A549 (cell line): Measurements from ENCODE around the gene GRHL1. TPM values are rescaled to one million over a fixed set of nuclear protein-coding genes. Genes with fewer than 3 reads are reported as not detected.

Experiments
- ATAC-seq, 2 experiments: fragments of 200-7000 bp in 1 of 2; fragments of >200 bp in 1 of 2; cut with Nextera tagmentation in 1 of 2; cut with Tn5 transposase in 1 of 2; 3 replicates each; pipeline versions ENCODE4 v1.8.0 to v1.9.1; 2018 to 2020; ENCODE audit warnings: mild to moderate bottlenecking in 1 of 2, moderate library complexity in 1 of 2
- CTCF ChIA-PET: fragments of 300-600 bp; sonication (Branson Sonifier 250); formaldehyde crosslinking; extraction: SDS; loops from one replicate; lab custom pipeline; 2021; ENCODE audit warnings: antibody characterized with exemption, inconsistent platforms; lab: Yijun Ruan, JAX
- POLR2A ChIA-PET: fragments of 350-600 bp; formaldehyde crosslinking; extraction: SDS; loops from one replicate; lab custom pipeline; 2021; ENCODE audit warnings: antibody characterized with exemption, inconsistent platforms; lab: Yijun Ruan, JAX
- DNase-seq, 2 experiments: peaks; one replicate each; pipeline versions ENCODE4 v3.0.0 to v3.0.0-alpha.2; 2011 to 2016; ENCODE audit warnings: low read depth in 1 of 2, low spot score in 1 of 2
- FAIRE-seq: peaks from 2 replicates; lab custom pipeline; 2011; peaks lifted over from hg19 to GRCh38; lab: Jason Lieb, UNC
- H3K27ac ChIP-seq, 2 experiments: fragments of >200 bp; sonication (Bioruptor Twin); formaldehyde crosslinking; 3 replicates each; pipeline ENCODE4 v1.5.1; 2016 to 2017
- H3K4me1 ChIP-seq: fragments of >200 bp; sonication (Bioruptor Twin); formaldehyde crosslinking; 3 replicates; pipeline ENCODE4 v1.6.1; 2016
- H3K4me2 ChIP-seq: fragments of >200 bp; sonication (Bioruptor Twin); formaldehyde crosslinking; 3 replicates; pipeline ENCODE4 v1.6.1; 2016
- H3K4me3 ChIP-seq: fragments of >200 bp; sonication (Bioruptor Twin); formaldehyde crosslinking; 3 replicates; pipeline ENCODE4 v1.5.1; 2016
- H3K9me3 ChIP-seq: fragments of >200 bp; sonication (Bioruptor Twin); formaldehyde crosslinking; 3 replicates; pipeline ENCODE4 v1.6.1; 2016
- CBX2 ChIP-seq: fragments of 200-600 bp; sonication (generic); IDR thresholded peaks from 2 replicates; pipeline ENCODE4 v1.6.1; 2016; ENCODE audit warnings: low read depth, mild to moderate bottlenecking, borderline replicate concordance
- EHMT2 ChIP-seq: fragments of 200-600 bp; sonication (generic); IDR thresholded peaks from 2 replicates; pipeline ENCODE4 v1.6.1; 2016; ENCODE audit warnings: antibody characterized with exemption, low read depth, mild to moderate bottlenecking, moderate library complexity
- EP300 ChIP-seq, 2 experiments: fragments of >200 bp; sonication (Bioruptor Twin); formaldehyde crosslinking; IDR thresholded peaks; 2 replicates in 1 of 2; 3 replicates in 1 of 2; pipeline ENCODE4 v1.6.1; 2016 to 2017
- FOSB ChIP-seq: fragments of 250-450 bp; sonication (Bioruptor Pico); IDR thresholded peaks from 2 replicates; pipeline ENCODE4 v1.5.0; 2020; ENCODE audit warnings: mild to moderate bottlenecking, moderate library complexity
- FOSL2 ChIP-seq, 2 experiments: fragments of 450-650 bp in 1 of 2; fragments of >200 bp in 1 of 2; sonication (Bioruptor Twin) in 1 of 2; formaldehyde crosslinking; IDR thresholded peaks; 2 replicates each; pipeline versions ENCODE4 v1.5.0 to v1.6.1; 2016 to 2020; ENCODE audit warnings: mild to moderate bottlenecking in 1 of 2, moderate library complexity in 1 of 2
- GATA3 ChIP-seq: IDR thresholded peaks from 2 replicates; pipeline ENCODE4 v1.6.1; 2012; ENCODE audit warnings: borderline replicate concordance
- HDAC2 ChIP-seq: fragments of 200-600 bp; sonication (generic); IDR thresholded peaks from 2 replicates; pipeline ENCODE4 v1.6.1; 2016
- HES2 ChIP-seq: fragments of >200 bp; sonication (Bioruptor Twin); formaldehyde crosslinking; IDR thresholded peaks from 2 replicates; pipeline ENCODE4 v1.6.1; 2016
- HEYL ChIP-seq: fragments of 250-450 bp; sonication (Bioruptor Pico); IDR thresholded peaks from 2 replicates; pipeline ENCODE4 v1.8.0; 2021; ENCODE audit warnings: mild to moderate bottlenecking, moderate library complexity
- HOXB13 ChIP-seq: fragments of 250-450 bp; sonication (Bioruptor Pico); IDR thresholded peaks from 2 replicates; pipeline ENCODE4 v1.5.0; 2020; ENCODE audit warnings: low read depth, mild to moderate bottlenecking, moderate library complexity
- JUN ChIP-seq, 2 experiments: fragments of >200 bp; sonication (Bioruptor Twin); formaldehyde crosslinking; IDR thresholded peaks; 2 replicates in 1 of 2; 3 replicates in 1 of 2; pipeline ENCODE4 v1.6.1; 2016 to 2017
- KDM5A ChIP-seq: fragments of 200-600 bp; sonication (generic); IDR thresholded peaks from 2 replicates; pipeline ENCODE4 v1.6.1; 2016; ENCODE audit warnings: antibody characterized with exemption, mild to moderate bottlenecking
- MAZ ChIP-seq: fragments of 150-350 bp; IDR thresholded peaks from 2 replicates; pipeline ENCODE4 v1.6.1; 2014; ENCODE audit warnings: antibody characterized with exemption, low read depth, low read length, borderline replicate concordance
- NPAS2 ChIP-seq: fragments of 250-450 bp; sonication (Bioruptor Pico); IDR thresholded peaks from 2 replicates; pipeline ENCODE4 v1.8.0; 2022; ENCODE audit warnings: mild to moderate bottlenecking, moderate library complexity, borderline replicate concordance
- PHF8 ChIP-seq: fragments of 200-600 bp; sonication (generic); IDR thresholded peaks from 2 replicates; pipeline ENCODE4 v1.6.1; 2016; ENCODE audit warnings: low read depth, mild to moderate bottlenecking, antibody characterized with exemption, moderate library complexity, borderline replicate concordance
- POLR2AphosphoS2 ChIP-seq: conservative IDR thresholded peaks from 2 replicates; pipeline ENCODE4 v1.6.1; 2012; ENCODE audit warnings: low read length, improper control_type of control experiment, inconsistent platforms
- RFX5 ChIP-seq: fragments of 450-650 bp; IDR thresholded peaks from 2 replicates; pipeline ENCODE4 v1.7.1; 2014; ENCODE audit warnings: antibody characterized with exemption, mild to moderate bottlenecking, moderate library complexity
- RNF2 ChIP-seq: fragments of 200-600 bp; sonication (generic); IDR thresholded peaks from 2 replicates; pipeline ENCODE4 v1.6.1; 2016; ENCODE audit warnings: low read depth, mild to moderate bottlenecking, antibody characterized with exemption, moderate library complexity, borderline replicate concordance
- SMC3 ChIP-seq: fragments of >200 bp; sonication (Bioruptor Twin); formaldehyde crosslinking; IDR thresholded peaks from 3 replicates; pipeline ENCODE4 v1.6.1; 2018; ENCODE audit warnings: inconsistent platforms
- SREBF2 ChIP-seq: fragments of 450-650 bp; IDR thresholded peaks from 2 replicates; pipeline ENCODE4 v1.6.1; 2014; ENCODE audit warnings: mild to moderate bottlenecking, moderate library complexity
- TFCP2L1 ChIP-seq: fragments of 250-450 bp; sonication (Bioruptor Pico); IDR thresholded peaks from 2 replicates; pipeline ENCODE4 v1.5.0; 2021; ENCODE audit warnings: mild to moderate bottlenecking
- TP53 ChIP-seq: fragments of 250-450 bp; sonication (Bioruptor Pico); IDR thresholded peaks from 2 replicates; pipeline ENCODE4 v1.5.0; 2021; ENCODE audit warnings: mild to moderate bottlenecking, moderate library complexity
- ZC3H11A ChIP-seq: fragments of 450-650 bp; IDR thresholded peaks from 2 replicates; pipeline ENCODE4 v1.6.1; 2014; ENCODE audit warnings: antibody characterized with exemption, mild to moderate bottlenecking
- ZSCAN20 ChIP-seq: fragments of 250-450 bp; sonication (Bioruptor Pico); IDR thresholded peaks from 2 replicates; pipeline ENCODE4 v1.8.0; 2022; ENCODE audit warnings: mild to moderate bottlenecking, moderate library complexity
- WGBS: methylation state at CpG from one replicate; pipeline ENCODE4 v1.1.6; 2017; ENCODE audit errors: missing lambda C conversion rate; 5-methylcytosine and 5-hydroxymethylcytosine counted together
- polyA plus RNA-seq, 4 experiments: library from polyadenylated mRNA; depleted of rRNA in 3 of 4; stranded (reverse); fragments of >200 nt; fragmentation: RNase III in 1 of 4; extraction: RNeasy Plus Mini Kit Qiagen cat#74134 plus additional on column Dnase treatment in 1 of 4; gene quantifications; 2 replicates in 3 of 4; 3 replicates in 1 of 4; pipeline ENCODE4 v1.2.3, GENCODE V29; 2011 to 2017
- TF ChIP-seq, protein P1 (sequence below): IDR thresholded peaks from 2 replicates; pipeline ENCODE4 v1.6.1; 2012
- TF ChIP-seq, protein P2 (sequence below): IDR thresholded peaks from 2 replicates; pipeline ENCODE4 v1.6.1; 2012; ENCODE audit warnings: low read depth, borderline replicate concordance
- TF ChIP-seq, protein P3 (sequence below): fragments of 200-600 bp; sonication (generic); IDR thresholded peaks from 2 replicates; pipeline ENCODE4 v1.6.1; 2016; ENCODE audit warnings: antibody characterized with exemption, mild to moderate bottlenecking, moderate library complexity

The GRHL1 gene
- polyA plus RNA-seq, 2 of the 4 experiments (the other 2 are of a cell fraction), result 0.68 to 1.2 TPM

DNA sequence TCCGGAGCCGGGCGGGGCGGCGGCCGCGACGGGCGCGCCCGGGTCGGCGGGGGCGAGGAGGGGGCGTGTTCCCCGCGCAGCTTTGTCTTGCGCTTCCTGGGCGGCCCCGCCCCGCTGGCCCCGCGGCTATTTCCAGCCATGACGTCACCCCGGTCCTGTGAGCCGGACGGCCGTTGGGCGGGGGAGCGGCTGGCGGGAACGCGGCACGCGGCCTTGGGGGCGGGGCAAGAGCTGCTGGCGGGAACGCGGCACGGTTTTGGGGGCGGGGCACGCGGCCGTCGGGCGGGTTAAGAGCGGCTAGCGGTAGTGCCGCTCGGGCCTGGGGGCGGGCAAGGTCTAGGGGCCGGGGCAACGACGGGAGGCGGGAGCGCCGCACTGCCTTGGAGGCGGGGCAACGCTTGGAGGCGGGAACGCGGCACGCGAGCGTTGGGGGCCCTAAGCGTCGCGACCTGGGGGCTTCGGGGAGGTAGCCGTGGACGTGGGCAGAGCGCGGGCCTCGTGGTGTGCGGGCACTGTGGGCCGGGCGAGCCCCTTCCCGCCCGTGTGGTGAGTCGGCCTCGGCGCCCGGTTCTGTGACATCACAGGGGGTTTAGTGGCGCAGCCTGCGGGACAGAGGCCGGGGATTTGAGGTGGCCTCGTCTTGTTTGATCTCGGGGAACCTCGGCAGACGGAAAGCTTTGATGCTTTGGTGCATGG is 92.6 kb downstream of the GRHL1 start:
- ChIA-PET CTCF (interaction anchor here (0.6 to 12.5 kb wide), 10 partner anchors 9 to 391 kb away, joined by 3 to 232 read pairs (median 5); no protein-coding TSS in a partner anchor), POLR2A (interaction anchor here (0.8 to 1.4 kb wide), 4 partner anchors 60 to 245 kb away, joined by 3 to 5 read pairs (median 3); partner anchors contain the start of gene TAF1B)
- peak; percentile 79 to 93 for DNase-seq
- WGBS, result 77% methylated on average over 26 of the region's 90 CpGs
- FAIRE-seq, result no peak
- Histone ChIP-seq H3K4me2 (peak overlapping the region; percentile 100), H3K27ac (peak overlapping the region; percentile 87 to 90), H3K4me3 (peak overlapping the region; percentile 89), H3K9me3 (peaks cover 12% of the 10 kb centered on the region), H3K4me1 (no peaks in the 10 kb centered on the region; the same call in 2 of the 3 replicates)
- TF ChIP-seq ZC3H11A (no peak), KDM5A (no peak), RNF2 (no peak), JUN (IDR thresholded peaks at IDR 0.05) (peak in 1 of 2 experiments; percentile 42; a peak in 1 of 5 replicates), GATA3 (no peak), RFX5 (no peak), CBX2 (no peak), PHF8 (no peak), POLR2AphosphoS2 (no peak), HOXB13 (no peak), TFCP2L1 (CRISPR knock-in tag) (no peak; the same call in 1 of the 2 replicates), HDAC2 (no peak), EP300 (IDR thresholded peaks at IDR 0.05) (no peak), HES2 (no peak), FOSL2 (IDR thresholded peaks at IDR 0.05) (no peak), FOSL2 (CRISPR knock-in tag; IDR thresholded peaks at IDR 0.05) (peak; percentile 62), SMC3 (no peak)
- TF ChIP-seq, protein P1, sequence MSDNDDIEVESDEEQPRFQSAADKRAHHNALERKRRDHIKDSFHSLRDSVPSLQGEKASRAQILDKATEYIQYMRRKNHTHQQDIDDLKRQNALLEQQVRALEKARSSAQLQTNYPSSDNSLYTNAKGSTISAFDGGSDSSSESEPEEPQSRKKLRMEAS, result peak; percentile 94
- TF ChIP-seq, protein P2, sequence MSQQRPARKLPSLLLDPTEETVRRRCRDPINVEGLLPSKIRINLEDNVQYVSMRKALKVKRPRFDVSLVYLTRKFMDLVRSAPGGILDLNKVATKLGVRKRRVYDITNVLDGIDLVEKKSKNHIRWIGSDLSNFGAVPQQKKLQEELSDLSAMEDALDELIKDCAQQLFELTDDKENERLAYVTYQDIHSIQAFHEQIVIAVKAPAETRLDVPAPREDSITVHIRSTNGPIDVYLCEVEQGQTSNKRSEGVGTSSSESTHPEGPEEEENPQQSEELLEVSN, result peak; percentile 98
- TF ChIP-seq, protein P3, sequence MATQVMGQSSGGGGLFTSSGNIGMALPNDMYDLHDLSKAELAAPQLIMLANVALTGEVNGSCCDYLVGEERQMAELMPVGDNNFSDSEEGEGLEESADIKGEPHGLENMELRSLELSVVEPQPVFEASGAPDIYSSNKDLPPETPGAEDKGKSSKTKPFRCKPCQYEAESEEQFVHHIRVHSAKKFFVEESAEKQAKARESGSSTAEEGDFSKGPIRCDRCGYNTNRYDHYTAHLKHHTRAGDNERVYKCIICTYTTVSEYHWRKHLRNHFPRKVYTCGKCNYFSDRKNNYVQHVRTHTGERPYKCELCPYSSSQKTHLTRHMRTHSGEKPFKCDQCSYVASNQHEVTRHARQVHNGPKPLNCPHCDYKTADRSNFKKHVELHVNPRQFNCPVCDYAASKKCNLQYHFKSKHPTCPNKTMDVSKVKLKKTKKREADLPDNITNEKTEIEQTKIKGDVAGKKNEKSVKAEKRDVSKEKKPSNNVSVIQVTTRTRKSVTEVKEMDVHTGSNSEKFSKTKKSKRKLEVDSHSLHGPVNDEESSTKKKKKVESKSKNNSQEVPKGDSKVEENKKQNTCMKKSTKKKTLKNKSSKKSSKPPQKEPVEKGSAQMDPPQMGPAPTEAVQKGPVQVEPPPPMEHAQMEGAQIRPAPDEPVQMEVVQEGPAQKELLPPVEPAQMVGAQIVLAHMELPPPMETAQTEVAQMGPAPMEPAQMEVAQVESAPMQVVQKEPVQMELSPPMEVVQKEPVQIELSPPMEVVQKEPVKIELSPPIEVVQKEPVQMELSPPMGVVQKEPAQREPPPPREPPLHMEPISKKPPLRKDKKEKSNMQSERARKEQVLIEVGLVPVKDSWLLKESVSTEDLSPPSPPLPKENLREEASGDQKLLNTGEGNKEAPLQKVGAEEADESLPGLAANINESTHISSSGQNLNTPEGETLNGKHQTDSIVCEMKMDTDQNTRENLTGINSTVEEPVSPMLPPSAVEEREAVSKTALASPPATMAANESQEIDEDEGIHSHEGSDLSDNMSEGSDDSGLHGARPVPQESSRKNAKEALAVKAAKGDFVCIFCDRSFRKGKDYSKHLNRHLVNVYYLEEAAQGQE, result no peak
- peak; percentile 48 to 61 for ATAC-seq

DNA sequence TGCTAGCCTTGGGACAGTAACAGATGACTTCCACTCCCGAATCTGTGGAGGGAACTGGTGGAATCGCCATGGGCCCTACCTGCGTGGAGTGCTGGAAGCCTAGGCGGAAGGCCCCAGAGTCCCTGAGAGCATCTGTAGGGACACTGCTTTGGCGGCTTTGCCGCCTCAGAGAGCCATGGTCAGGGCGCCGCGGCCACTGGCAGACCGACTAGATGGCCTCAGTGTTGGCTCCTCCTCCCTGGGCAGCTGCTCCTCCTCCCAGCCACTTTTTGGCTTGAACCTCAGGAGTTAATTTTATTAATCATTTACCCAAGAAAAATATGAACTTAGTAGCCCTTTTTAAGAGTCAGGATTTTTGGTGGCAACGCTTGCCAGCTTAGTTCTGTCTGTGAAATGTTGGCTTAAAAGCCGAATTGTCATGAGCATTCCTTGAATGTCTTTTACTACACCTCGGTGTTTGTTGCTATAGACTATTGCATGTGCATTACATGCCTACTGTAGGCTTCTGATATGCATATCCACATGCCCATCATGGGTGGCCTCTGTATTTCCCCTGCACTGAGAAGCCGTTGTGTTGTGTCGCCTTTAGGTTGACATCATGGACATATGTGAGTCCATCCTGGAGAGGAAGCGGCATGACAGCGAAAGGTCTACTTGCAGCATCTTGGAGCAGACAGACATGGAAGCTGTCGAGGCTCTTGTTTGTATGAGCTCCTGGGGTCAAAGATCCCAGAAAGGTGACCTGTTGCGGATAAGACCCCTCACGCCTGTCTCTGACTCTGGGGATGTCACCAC is 94.3 kb downstream of the GRHL1 start:
- no peak for ATAC-seq
- Histone ChIP-seq H3K27ac (no peak overlapping the region), H3K4me1 (no peaks in the 10 kb centered on the region; the same call in 2 of the 3 replicates), H3K9me3 (peaks cover 12% of the 10 kb centered on the region)
- DNase-seq, result no peak
- TF ChIP-seq HDAC2, result no peak
- TF ChIP-seq POLR2AphosphoS2, result no peak
- no peak for TF ChIP-seq HEYL
- no peak for TF ChIP-seq GATA3
- no peak for TF ChIP-seq ZSCAN20 (CRISPR knock-in tag)
- TF ChIP-seq EP300 (IDR thresholded peaks at IDR 0.05), result no peak
- TF ChIP-seq FOSB (CRISPR knock-in tag), result no peak
- TF ChIP-seq EHMT2, result no peak
- no peak for TF ChIP-seq SREBF2
- no peak for TF ChIP-seq TP53
- TF ChIP-seq MAZ, result no peak
- no peak for TF ChIP-seq NPAS2 (CRISPR knock-in tag)
- TF ChIP-seq, all 56 proteins: peak for 0
- H3K4me3 ChIP-seq, result no peak overlapping the region
- H3K4me2 ChIP-seq, result no peak overlapping the region
- POLR2A ChIA-PET, result no interaction called here
- CTCF ChIA-PET, result interaction anchor here (0.9 to 12.5 kb wide), 11 partner anchors 9 to 275 kb away, joined by 3 to 232 read pairs (median 9); no protein-coding TSS in a partner anchor
- FAIRE-seq, result no peak
- WGBS, result 88% methylated on average over 20 of the region's 20 CpGs
